GM23338 (cell line): Measurements from ENCODE around the gene CYP11A1. TPM values are rescaled to one million over a fixed set of nuclear protein-coding genes. Genes with fewer than 3 reads are reported as not detected.

ENCODE experiments used
- ATAC-seq: fragments of 200-7000 bp; cut with Tn5 transposase; 3 replicates; pipeline ENCODE4 v1.9.1; 2020
- DNase-seq: peaks from one replicate; pipeline ENCODE4 v3.0.0-alpha.2; 2015; ENCODE audit warnings: low spot score
- H2AFZ ChIP-seq: fragments of 200-600 bp; sonication (generic); 2 replicates; pipeline ENCODE4 v1.8.0; 2016; ENCODE audit warnings: antibody characterized with exemption, mild to moderate bottlenecking, moderate library complexity
- H3F3A ChIP-seq: fragments of 200-600 bp; sonication (generic); replicated peaks from 2 replicates; pipeline ENCODE4 v1.8.0; 2017; ENCODE audit warnings: antibody characterized with exemption, mixed run types, low read depth
- H3K27ac ChIP-seq: fragments of 200-600 bp; sonication (generic); 2 replicates; pipeline ENCODE4 v1.6.1; 2016; ENCODE audit warnings: low read depth
- H3K27me3 ChIP-seq: fragments of 200-600 bp; sonication (generic); 2 replicates; pipeline ENCODE4 v1.8.0; 2016; ENCODE audit warnings: mild to moderate bottlenecking, mixed run types, moderate library complexity; ENCODE audit not compliant: insufficient read depth
- H3K36me3 ChIP-seq: fragments of 200-600 bp; sonication (generic); 2 replicates; pipeline ENCODE4 v1.8.0; 2016; ENCODE audit warnings: mild to moderate bottlenecking; ENCODE audit not compliant: insufficient read depth
- H3K4me1 ChIP-seq: fragments of 200-600 bp; sonication (generic); 2 replicates; pipeline ENCODE4 v1.8.0; 2016; ENCODE audit warnings: mild to moderate bottlenecking, moderate library complexity; ENCODE audit not compliant: insufficient read depth
- H3K4me2 ChIP-seq: fragments of 200-600 bp; sonication (generic); 2 replicates; pipeline ENCODE4 v1.7.1; 2017; ENCODE audit warnings: mixed run types
- H3K4me3 ChIP-seq: fragments of 200-600 bp; sonication (generic); 2 replicates; pipeline ENCODE4 v1.6.1; 2016; ENCODE audit warnings: mixed run types
- H3K79me2 ChIP-seq: fragments of 200-600 bp; sonication (generic); replicated peaks from 2 replicates; pipeline ENCODE4 v1.8.0; 2017; ENCODE audit warnings: mild to moderate bottlenecking; ENCODE audit not compliant: insufficient read depth
- H3K9me2 ChIP-seq: fragments of 200-600 bp; sonication (generic); 2 replicates; pipeline ENCODE4 v1.8.0; 2017; ENCODE audit not compliant: insufficient read depth
- H4K20me1 ChIP-seq: fragments of 200-600 bp; sonication (generic); replicated peaks from 2 replicates; pipeline ENCODE4 v1.8.0; 2017; ENCODE audit warnings: mild to moderate bottlenecking; ENCODE audit not compliant: insufficient read depth
- H3K27ac Mint-ChIP-seq: 2 replicates; pipeline ENCODE4 v1.8.0; 2020; ENCODE audit warnings: inconsistent platforms, mild to moderate bottlenecking, moderate library complexity, mixed read lengths
- H3K27me3 Mint-ChIP-seq: 3 replicates; pipeline ENCODE4 v1.8.0; 2022; ENCODE audit warnings: low read depth, mild to moderate bottlenecking, moderate library complexity, mixed read lengths, inconsistent platforms; ENCODE audit not compliant: insufficient read depth, poor library complexity
- H3K36me3 Mint-ChIP-seq: 3 replicates; pipeline ENCODE4 v1.8.0; 2021; ENCODE audit warnings: low read depth, mild to moderate bottlenecking, inconsistent platforms, moderate library complexity, mixed read lengths
- H3K4me1 Mint-ChIP-seq: 3 replicates; pipeline ENCODE4 v1.8.0; 2020; ENCODE audit warnings: mild to moderate bottlenecking, inconsistent platforms, mixed read lengths
- H3K4me3 Mint-ChIP-seq: 3 replicates; pipeline ENCODE4 v1.8.0; 2021; ENCODE audit warnings: moderate library complexity, mild to moderate bottlenecking, inconsistent platforms, mixed read lengths
- H3K9me3 Mint-ChIP-seq: 3 replicates; pipeline ENCODE4 v1.8.0; 2020; ENCODE audit warnings: moderate library complexity, mild to moderate bottlenecking, inconsistent platforms, mixed read lengths
- EZH2 ChIP-seq: fragments of 200-600 bp; sonication (generic); IDR thresholded peaks from one replicate; pipeline ENCODE4 v1.8.0; 2017; ENCODE audit warnings: antibody characterized with exemption, mild to moderate bottlenecking, low read depth; ENCODE audit not compliant: unreplicated experiment
- JUNB ChIP-seq: IDR thresholded peaks from one replicate; pipeline ENCODE4 v1.6.1; 2016; ENCODE audit warnings: antibody characterized with exemption; ENCODE audit not compliant: unreplicated experiment
- NANOG ChIP-seq: IDR thresholded peaks from 2 replicates; pipeline ENCODE4 v1.6.1; 2016; ENCODE audit warnings: antibody characterized with exemption, borderline replicate concordance
- STAT1 ChIP-seq: IDR thresholded peaks from one replicate; pipeline ENCODE4 v1.6.1; 2016; ENCODE audit warnings: antibody characterized with exemption; ENCODE audit not compliant: unreplicated experiment
- ZNF114 ChIP-seq: fragments of 250-450 bp; sonication (Bioruptor Pico); IDR thresholded peaks from 2 replicates; pipeline ENCODE4 v1.5.0; 2020; ENCODE audit warnings: mild to moderate bottlenecking, moderate library complexity
- polyA plus RNA-seq: library from polyadenylated mRNA; unstranded; fragments of >200 nt; fragmentation: Nextera tagmentation; extraction: Ambion mirVana; gene quantifications from 2 replicates; pipeline ENCODE4 v1.2.1, GENCODE V29; 2016
- total RNA-seq: library from RNA; depleted of rRNA; stranded (reverse); fragments of >200 nt; shearing (Covaris generic); gene quantifications from 2 replicates; pipeline ENCODE4 v1.2.3, GENCODE V29; 2014
- TF ChIP-seq, protein P1 (sequence below): IDR thresholded peaks from one replicate; pipeline ENCODE4 v1.6.1; 2018; ENCODE audit warnings: antibody characterized with exemption; ENCODE audit not compliant: unreplicated experiment
- TF ChIP-seq, protein P2 (sequence below): fragments of 250-450 bp; sonication (Bioruptor Pico); IDR thresholded peaks from 2 replicates; pipeline ENCODE4 v1.5.0; 2020; ENCODE audit warnings: mild to moderate bottlenecking, moderate library complexity
- TF ChIP-seq, protein P3 (sequence below): IDR thresholded peaks from 2 replicates; pipeline ENCODE4 v1.6.1; 2016; ENCODE audit warnings: antibody characterized with exemption

CYP11A1 gene
- total and polyA plus RNA-seq, 2 experiments from 2014 or later, result 1.2 to 1.7 TPM

DNA sequence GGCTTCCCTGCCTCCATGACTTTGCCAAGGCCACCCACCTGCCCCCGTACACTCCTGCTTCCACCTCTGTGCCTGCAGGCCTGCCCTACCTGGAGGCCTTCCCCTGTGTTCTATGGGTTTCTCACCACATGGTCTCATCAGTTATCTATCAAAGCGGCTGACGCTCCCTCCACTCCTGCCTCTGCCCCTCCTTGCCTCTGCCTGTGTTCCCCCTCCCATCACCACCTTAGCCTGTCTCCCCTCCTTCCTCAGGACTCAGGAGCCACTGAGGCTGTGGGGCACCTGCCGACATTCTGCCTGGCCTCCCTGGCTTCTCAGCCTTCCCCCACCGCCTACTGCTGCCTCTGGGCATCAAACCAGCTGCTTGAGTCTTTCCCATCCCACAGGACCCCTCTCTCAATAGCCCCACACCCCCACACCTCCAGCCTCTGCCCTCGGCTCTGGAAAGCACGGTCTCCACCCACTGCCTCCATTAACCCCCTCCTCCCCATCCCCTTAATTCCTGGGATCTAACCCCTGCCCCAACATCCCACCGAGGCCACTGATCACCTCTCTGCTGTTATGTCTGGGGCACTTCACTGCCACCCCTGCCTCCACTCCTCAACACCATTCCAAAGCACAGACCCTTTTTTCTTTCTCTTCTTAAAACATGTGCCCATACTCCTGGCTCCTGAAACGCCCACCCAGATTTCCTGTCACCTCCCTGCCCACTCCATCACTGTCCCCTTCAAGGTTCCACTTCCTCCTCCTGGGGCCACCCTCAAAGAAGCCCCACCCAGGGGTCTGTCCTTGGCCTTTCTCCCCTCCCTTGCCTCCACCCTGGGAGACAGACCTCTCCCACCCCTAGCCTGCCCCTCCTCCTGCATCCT lies 24.4 kb upstream of the CYP11A1 start (continued):
- TF ChIP-seq, protein P1, sequence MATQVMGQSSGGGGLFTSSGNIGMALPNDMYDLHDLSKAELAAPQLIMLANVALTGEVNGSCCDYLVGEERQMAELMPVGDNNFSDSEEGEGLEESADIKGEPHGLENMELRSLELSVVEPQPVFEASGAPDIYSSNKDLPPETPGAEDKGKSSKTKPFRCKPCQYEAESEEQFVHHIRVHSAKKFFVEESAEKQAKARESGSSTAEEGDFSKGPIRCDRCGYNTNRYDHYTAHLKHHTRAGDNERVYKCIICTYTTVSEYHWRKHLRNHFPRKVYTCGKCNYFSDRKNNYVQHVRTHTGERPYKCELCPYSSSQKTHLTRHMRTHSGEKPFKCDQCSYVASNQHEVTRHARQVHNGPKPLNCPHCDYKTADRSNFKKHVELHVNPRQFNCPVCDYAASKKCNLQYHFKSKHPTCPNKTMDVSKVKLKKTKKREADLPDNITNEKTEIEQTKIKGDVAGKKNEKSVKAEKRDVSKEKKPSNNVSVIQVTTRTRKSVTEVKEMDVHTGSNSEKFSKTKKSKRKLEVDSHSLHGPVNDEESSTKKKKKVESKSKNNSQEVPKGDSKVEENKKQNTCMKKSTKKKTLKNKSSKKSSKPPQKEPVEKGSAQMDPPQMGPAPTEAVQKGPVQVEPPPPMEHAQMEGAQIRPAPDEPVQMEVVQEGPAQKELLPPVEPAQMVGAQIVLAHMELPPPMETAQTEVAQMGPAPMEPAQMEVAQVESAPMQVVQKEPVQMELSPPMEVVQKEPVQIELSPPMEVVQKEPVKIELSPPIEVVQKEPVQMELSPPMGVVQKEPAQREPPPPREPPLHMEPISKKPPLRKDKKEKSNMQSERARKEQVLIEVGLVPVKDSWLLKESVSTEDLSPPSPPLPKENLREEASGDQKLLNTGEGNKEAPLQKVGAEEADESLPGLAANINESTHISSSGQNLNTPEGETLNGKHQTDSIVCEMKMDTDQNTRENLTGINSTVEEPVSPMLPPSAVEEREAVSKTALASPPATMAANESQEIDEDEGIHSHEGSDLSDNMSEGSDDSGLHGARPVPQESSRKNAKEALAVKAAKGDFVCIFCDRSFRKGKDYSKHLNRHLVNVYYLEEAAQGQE, result no peak
- no peak for TF ChIP-seq STAT1

DNA sequence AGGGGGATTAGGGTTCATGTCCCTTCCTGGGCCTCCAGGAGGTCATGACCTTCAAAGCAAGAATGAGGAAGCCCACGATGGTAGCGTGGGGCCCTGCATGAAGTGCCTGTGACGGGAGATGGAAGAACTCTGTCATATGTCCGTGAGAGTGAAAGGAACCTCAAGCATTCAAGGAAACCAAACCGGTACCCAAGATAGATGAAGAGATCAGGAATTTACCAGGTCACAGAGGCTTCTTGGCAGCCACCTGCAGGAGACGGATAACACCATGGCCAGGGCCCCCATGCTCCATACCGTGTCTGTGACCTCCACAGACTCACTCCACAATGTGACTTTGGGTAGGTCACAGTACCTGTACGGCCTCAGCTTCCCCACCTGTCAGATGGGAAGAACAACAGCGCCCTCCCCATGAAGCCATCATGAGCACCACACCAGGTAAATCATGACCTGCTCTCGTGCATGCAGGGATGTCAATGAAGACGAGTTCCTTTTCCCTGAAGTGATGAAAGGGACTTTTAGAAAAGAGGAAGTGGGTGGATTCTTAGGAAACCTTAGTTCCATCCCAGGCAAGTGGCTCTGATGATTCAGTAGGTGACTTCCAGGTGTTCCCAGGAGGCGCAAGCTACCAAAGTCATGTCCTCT lies 23.3 kb upstream of the CYP11A1 start:
- H3K9me2 ChIP-seq, result no peaks in the 10 kb centered on the region
- no peak overlapping the region for H3K27ac ChIP-seq
- Mint-ChIP-seq H3K27me3 (peaks cover 14% of the 10 kb centered on the region), H3K9me3 (no peaks in the 10 kb centered on the region), H3K4me3 (no peak overlapping the region), H3K4me1 (peaks cover 20% of the 10 kb centered on the region), H3K36me3 (no peaks in the 10 kb centered on the region; the same call in 2 of the 3 replicates), H3K27ac (no peak overlapping the region)
- no peaks in the 10 kb centered on the region for H3F3A ChIP-seq
- no peaks in the 10 kb centered on the region for H3K79me2 ChIP-seq
- DNase-seq, result no peak
- H3K4me1 ChIP-seq, result no peaks in the 10 kb centered on the region; the same call in 1 of the 2 replicates
- ATAC-seq, result no peak
- H3K4me2 ChIP-seq, result no peak overlapping the region
- no peaks in the 10 kb centered on the region for H4K20me1 ChIP-seq
- H3K36me3 ChIP-seq, result no peaks in the 10 kb centered on the region
- H2AFZ ChIP-seq, result no peak overlapping the region
- no peak overlapping the region for H3K4me3 ChIP-seq
- H3K27me3 ChIP-seq, result no peaks in the 10 kb centered on the region
- TF ChIP-seq EZH2 (no peak), NANOG (no peak), STAT1 (no peak), JUNB (no peak), ZNF114 (CRISPR knock-in tag) (no peak)
- TF ChIP-seq, protein P2, sequence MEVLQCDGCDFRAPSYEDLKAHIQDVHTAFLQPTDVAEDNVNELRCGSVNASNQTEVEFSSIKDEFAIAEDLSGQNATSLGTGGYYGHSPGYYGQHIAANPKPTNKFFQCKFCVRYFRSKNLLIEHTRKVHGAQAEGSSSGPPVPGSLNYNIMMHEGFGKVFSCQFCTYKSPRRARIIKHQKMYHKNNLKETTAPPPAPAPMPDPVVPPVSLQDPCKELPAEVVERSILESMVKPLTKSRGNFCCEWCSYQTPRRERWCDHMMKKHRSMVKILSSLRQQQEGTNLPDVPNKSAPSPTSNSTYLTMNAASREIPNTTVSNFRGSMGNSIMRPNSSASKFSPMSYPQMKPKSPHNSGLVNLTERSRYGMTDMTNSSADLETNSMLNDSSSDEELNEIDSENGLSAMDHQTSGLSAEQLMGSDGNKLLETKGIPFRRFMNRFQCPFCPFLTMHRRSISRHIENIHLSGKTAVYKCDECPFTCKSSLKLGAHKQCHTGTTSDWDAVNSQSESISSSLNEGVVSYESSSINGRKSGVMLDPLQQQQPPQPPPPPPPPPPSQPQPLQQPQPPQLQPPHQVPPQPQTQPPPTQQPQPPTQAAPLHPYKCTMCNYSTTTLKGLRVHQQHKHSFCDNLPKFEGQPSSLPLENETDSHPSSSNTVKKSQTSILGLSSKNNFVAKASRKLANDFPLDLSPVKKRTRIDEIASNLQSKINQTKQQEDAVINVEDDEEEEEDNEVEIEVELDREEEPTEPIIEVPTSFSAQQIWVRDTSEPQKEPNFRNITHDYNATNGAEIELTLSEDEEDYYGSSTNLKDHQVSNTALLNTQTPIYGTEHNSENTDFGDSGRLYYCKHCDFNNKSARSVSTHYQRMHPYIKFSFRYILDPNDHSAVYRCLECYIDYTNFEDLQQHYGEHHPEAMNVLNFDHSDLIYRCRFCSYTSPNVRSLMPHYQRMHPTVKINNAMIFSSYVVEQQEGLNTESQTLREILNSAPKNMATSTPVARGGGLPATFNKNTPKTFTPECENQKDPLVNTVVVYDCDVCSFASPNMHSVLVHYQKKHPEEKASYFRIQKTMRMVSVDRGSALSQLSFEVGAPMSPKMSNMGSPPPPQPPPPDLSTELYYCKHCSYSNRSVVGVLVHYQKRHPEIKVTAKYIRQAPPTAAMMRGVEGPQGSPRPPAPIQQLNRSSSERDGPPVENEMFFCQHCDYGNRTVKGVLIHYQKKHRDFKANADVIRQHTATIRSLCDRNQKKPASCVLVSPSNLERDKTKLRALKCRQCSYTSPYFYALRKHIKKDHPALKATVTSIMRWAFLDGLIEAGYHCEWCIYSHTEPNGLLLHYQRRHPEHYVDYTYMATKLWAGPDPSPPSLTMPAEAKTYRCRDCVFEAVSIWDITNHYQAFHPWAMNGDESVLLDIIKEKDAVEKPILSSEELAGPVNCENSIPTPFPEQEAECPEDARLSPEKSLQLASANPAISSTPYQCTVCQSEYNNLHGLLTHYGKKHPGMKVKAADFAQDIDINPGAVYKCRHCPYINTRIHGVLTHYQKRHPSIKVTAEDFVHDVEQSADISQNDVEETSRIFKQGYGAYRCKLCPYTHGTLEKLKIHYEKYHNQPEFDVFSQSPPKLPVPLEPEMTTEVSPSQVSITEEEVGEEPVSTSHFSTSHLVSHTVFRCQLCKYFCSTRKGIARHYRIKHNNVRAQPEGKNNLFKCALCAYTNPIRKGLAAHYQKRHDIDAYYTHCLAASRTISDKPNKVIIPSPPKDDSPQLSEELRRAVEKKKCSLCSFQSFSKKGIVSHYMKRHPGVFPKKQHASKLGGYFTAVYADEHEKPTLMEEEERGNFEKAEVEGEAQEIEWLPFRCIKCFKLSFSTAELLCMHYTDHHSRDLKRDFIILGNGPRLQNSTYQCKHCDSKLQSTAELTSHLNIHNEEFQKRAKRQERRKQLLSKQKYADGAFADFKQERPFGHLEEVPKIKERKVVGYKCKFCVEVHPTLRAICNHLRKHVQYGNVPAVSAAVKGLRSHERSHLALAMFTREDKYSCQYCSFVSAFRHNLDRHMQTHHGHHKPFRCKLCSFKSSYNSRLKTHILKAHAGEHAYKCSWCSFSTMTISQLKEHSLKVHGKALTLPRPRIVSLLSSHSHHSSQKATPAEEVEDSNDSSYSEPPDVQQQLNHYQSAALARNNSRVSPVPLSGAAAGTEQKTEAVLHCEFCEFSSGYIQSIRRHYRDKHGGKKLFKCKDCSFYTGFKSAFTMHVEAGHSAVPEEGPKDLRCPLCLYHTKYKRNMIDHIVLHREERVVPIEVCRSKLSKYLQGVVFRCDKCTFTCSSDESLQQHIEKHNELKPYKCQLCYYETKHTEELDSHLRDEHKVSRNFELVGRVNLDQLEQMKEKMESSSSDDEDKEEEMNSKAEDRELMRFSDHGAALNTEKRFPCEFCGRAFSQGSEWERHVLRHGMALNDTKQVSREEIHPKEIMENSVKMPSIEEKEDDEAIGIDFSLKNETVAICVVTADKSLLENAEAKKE (CRISPR knock-in tag), result no peak
- TF ChIP-seq, protein P3, sequence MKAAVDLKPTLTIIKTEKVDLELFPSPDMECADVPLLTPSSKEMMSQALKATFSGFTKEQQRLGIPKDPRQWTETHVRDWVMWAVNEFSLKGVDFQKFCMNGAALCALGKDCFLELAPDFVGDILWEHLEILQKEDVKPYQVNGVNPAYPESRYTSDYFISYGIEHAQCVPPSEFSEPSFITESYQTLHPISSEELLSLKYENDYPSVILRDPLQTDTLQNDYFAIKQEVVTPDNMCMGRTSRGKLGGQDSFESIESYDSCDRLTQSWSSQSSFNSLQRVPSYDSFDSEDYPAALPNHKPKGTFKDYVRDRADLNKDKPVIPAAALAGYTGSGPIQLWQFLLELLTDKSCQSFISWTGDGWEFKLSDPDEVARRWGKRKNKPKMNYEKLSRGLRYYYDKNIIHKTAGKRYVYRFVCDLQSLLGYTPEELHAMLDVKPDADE, result no peak
- TF ChIP-seq, protein P1, result no peak
